ENCODE data around the gene ZNF444.

DNA sequence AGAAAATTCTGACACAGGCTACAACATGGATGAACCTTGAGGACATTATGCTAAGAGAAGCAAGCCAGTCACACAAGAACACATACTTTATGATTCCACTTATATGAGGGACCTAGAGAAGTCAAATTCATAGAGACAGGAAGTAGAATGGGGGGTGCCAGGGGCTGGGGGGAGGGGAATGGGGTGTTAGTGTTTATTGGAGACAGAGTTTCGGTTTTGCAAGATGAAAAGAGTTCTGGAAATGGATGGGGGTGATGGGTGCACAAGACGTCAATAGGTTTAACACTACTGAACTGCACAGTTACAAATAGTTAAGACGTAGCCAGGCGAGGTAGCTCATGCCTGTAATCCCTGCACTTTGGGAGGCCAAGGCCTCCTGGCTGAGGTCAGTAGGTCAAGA, 16.5 kb upstream of the ZNF444 start:
- no peak for TF ChIP-seq POLR2A (IDR thresholded peaks at IDR 0.05; ENCODE audit: low read depth)
- TF ChIP-seq, protein P1, sequence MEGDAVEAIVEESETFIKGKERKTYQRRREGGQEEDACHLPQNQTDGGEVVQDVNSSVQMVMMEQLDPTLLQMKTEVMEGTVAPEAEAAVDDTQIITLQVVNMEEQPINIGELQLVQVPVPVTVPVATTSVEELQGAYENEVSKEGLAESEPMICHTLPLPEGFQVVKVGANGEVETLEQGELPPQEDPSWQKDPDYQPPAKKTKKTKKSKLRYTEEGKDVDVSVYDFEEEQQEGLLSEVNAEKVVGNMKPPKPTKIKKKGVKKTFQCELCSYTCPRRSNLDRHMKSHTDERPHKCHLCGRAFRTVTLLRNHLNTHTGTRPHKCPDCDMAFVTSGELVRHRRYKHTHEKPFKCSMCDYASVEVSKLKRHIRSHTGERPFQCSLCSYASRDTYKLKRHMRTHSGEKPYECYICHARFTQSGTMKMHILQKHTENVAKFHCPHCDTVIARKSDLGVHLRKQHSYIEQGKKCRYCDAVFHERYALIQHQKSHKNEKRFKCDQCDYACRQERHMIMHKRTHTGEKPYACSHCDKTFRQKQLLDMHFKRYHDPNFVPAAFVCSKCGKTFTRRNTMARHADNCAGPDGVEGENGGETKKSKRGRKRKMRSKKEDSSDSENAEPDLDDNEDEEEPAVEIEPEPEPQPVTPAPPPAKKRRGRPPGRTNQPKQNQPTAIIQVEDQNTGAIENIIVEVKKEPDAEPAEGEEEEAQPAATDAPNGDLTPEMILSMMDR (IDR thresholded peaks at IDR 0.05), result no peak
- no peak for TF ChIP-seq EP300 (IDR thresholded peaks at IDR 0.05)

Data from esophagus muscularis mucosa (tissue), 4 donors.